ENCODE data around the gene KDM6A. TPM values are rescaled to one million over a fixed set of nuclear protein-coding genes. Genes with fewer than 3 reads are reported as not detected.

KDM6A gene
- total RNA-seq, 1 experiment from 2014 or later, result 42.8 TPM

GRCh38 chrX:44881549-44881948 lies 8.6 kb downstream of the KDM6A start:
- no peaks in the 10 kb centered on the region for H4K20me1 ChIP-seq (ENCODE audit: control insufficient read depth, insufficient read depth, insufficient read length)
- TF ChIP-seq, protein P1, sequence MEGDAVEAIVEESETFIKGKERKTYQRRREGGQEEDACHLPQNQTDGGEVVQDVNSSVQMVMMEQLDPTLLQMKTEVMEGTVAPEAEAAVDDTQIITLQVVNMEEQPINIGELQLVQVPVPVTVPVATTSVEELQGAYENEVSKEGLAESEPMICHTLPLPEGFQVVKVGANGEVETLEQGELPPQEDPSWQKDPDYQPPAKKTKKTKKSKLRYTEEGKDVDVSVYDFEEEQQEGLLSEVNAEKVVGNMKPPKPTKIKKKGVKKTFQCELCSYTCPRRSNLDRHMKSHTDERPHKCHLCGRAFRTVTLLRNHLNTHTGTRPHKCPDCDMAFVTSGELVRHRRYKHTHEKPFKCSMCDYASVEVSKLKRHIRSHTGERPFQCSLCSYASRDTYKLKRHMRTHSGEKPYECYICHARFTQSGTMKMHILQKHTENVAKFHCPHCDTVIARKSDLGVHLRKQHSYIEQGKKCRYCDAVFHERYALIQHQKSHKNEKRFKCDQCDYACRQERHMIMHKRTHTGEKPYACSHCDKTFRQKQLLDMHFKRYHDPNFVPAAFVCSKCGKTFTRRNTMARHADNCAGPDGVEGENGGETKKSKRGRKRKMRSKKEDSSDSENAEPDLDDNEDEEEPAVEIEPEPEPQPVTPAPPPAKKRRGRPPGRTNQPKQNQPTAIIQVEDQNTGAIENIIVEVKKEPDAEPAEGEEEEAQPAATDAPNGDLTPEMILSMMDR (conservative IDR thresholded peaks at IDR 0.05), result no peak
- no peak overlapping the region for H3K56ac ChIP-seq (ENCODE audit: insufficient read length, low read depth, low read length)
- H3K4ac ChIP-seq (ENCODE audit: low read depth, low read length), result no peak overlapping the region
- no peak overlapping the region for H3K14ac ChIP-seq (ENCODE audit: insufficient read depth, low read length)
- H2AFZ ChIP-seq (ENCODE audit: low read length), result no peak overlapping the region
- Mint-ChIP-seq H3K4me3 (no peak overlapping the region), H3K4me1 (0 out of 4 replicates have a peak, but pooled peaks cover 0 to 5% of the 10 kb centered on the region in 2 experiments), H3K36me3 (ENCODE audit: insufficient read depth in 1 of 3, low read depth in 3 of 3) (peaks cover 3 to 12% (median 7%) of the 10 kb centered on the region in 3 experiments), H3K27me3 (ENCODE audit: low read depth) (no peaks in the 10 kb centered on the region), H3K9me3 (peaks cover 56 to 67% of the 10 kb centered on the region in 2 experiments), H3K27ac (no peak overlapping the region)
- DNase-seq, result no peak
- H3K79me1 ChIP-seq (ENCODE audit: insufficient read depth, low read depth, low read length, poor library complexity, severe bottlenecking), result no peaks in the 10 kb centered on the region
- no peak overlapping the region for H4K91ac ChIP-seq (ENCODE audit: insufficient read length, low read depth, low read length)
- no peak overlapping the region for H3K4me2 ChIP-seq (ENCODE audit: insufficient read depth, insufficient read length, low read length)
- H3K23me2 ChIP-seq (ENCODE audit: insufficient read length, low read depth, low read length, poor library complexity, severe bottlenecking), result no peaks in the 10 kb centered on the region
- no CpG with 5 or more reads among the region's 10 CpGs for WGBS (ENCODE audit: extremely low coverage, insufficient read length, low lambda C conversion rate)
- H3K9ac ChIP-seq (ENCODE audit: extremely low read depth, insufficient read length, low read length), result no peak overlapping the region
- H2BK15ac ChIP-seq (ENCODE audit: low read depth, low read length), result no peak overlapping the region
- peaks cover 8% of the 10 kb centered on the region for H3K9me3 ChIP-seq (ENCODE audit: control insufficient read depth, low read depth, low read length)
- peaks cover 22% of the 10 kb centered on the region; the same call in 1 of the 2 replicates for H3K79me2 ChIP-seq (ENCODE audit: insufficient read depth, low read length)
- H3K23ac ChIP-seq (ENCODE audit: insufficient read length, low read depth, low read length), result no peak overlapping the region
- H3K18ac ChIP-seq (ENCODE audit: insufficient read length, low read depth, low read length), result no peak overlapping the region
- H2BK20ac ChIP-seq (ENCODE audit: low read depth, low read length, poor library complexity, severe bottlenecking), result no peak overlapping the region
- no peaks in the 10 kb centered on the region for H3K27me3 ChIP-seq (ENCODE audit: insufficient read depth, low read length)
- H3K4me1 ChIP-seq (ENCODE audit: insufficient read depth, low read length), result no peaks in the 10 kb centered on the region
- H3K27ac ChIP-seq (ENCODE audit: insufficient read length, low read depth, low read length), result no peak overlapping the region
- no peak overlapping the region for H2AK5ac ChIP-seq (ENCODE audit: insufficient read length, low read length)
- H4K8ac ChIP-seq (replicated peaks; ENCODE audit: insufficient read length, low read depth, low read length), result no peak overlapping the region
- H4K5ac ChIP-seq (ENCODE audit: insufficient read length, low read depth, low read length), result no peak overlapping the region
- H2BK120ac ChIP-seq (ENCODE audit: low read depth, low read length, poor library complexity, severe bottlenecking), result no peak overlapping the region
- no peak overlapping the region for H3T11ph ChIP-seq (ENCODE audit: low read length)
- H2BK5ac ChIP-seq (ENCODE audit: insufficient read length, low read length), result no peak overlapping the region
- H2BK12ac ChIP-seq (ENCODE audit: insufficient read length, low read depth, low read length), result no peak overlapping the region
